Left ventricle myocardium inferior (tissue), 1 donor: ENCODE measurements around the gene ALPI. TPM values are rescaled to one million over a fixed set of nuclear protein-coding genes. Genes with fewer than 3 reads are reported as not detected.

Experiments
- DNase-seq: peaks from one replicate; pipeline ENCODE4 v3.0.0-alpha.2; 2020
- H3K27ac ChIP-seq: fragments of 200-600 bp; replicated peaks from 2 replicates; pipeline ENCODE4 v1.8.0; 2021
- H3K27me3 ChIP-seq: fragments of 200-600 bp; 2 replicates; pipeline ENCODE4 v1.8.0; 2021; ENCODE audit warnings: low read depth
- H3K36me3 ChIP-seq: fragments of 200-600 bp; 2 replicates; pipeline ENCODE4 v1.8.0; 2021
- H3K4me1 ChIP-seq: fragments of 200-600 bp; 2 replicates; pipeline ENCODE4 v1.8.0; 2021
- H3K4me3 ChIP-seq: fragments of 200-600 bp; 2 replicates; pipeline ENCODE4 v1.8.0; 2021; ENCODE audit warnings: mild to moderate bottlenecking, moderate library complexity
- H3K9me3 ChIP-seq: fragments of 200-600 bp; replicated peaks from 2 replicates; pipeline ENCODE4 v1.8.0; 2021
- CTCF ChIP-seq: fragments of 200-600 bp; IDR thresholded peaks from 2 replicates; pipeline ENCODE4 v1.8.0; 2021; ENCODE audit warnings: antibody characterized with exemption, mild to moderate bottlenecking, borderline replicate concordance
- intact Hi-C: fragments of 100-400 bp; cut with micrococcal nuclease; formaldehyde crosslinking; loops from one replicate; pipeline ENCODE4 v1.11.0; 2022
- total RNA-seq: library from RNA; stranded (reverse); fragmentation: NEBNext Ultra II Directional; extraction: Animal tissue kit (Norgen Biotek cat#: 25700); gene quantifications from one replicate; pipeline ENCODE4 v1.2.1, GENCODE V29; 2021
- donor health status: DM: no; HTN: yes; CAD: no; lungs with severe emphysema.

The ALPI gene
- total RNA-seq, 1 donor from 2014 or later, result not detected

GRCh38 chr2:232497348-232497747, 41.4 kb downstream of the ALPI start:
- Histone ChIP-seq H3K36me3 (no peaks in the 10 kb centered on the region), H3K4me3 (no peak overlapping the region), H3K27me3 (peaks cover 21% of the 10 kb centered on the region), H3K27ac (no peak overlapping the region), H3K4me1 (peaks cover 11% of the 10 kb centered on the region), H3K9me3 (no peaks in the 10 kb centered on the region)
- intact Hi-C loops, result no loop called here
- TF ChIP-seq CTCF, result no peak
- no peak for DNase-seq

GRCh38 chr2:232498452-232498851, 42.5 kb downstream of the ALPI start:
- intact Hi-C loops, result no loop called here

GRCh38 chr2:232501331-232501771, 45.4 kb downstream of the ALPI start:
- Histone ChIP-seq H3K4me1 (peaks cover 23% of the 10 kb centered on the region), H3K9me3 (no peaks in the 10 kb centered on the region), H3K27ac (no peak overlapping the region), H3K27me3 (peaks cover 56% of the 10 kb centered on the region), H3K4me3 (no peak overlapping the region), H3K36me3 (no peaks in the 10 kb centered on the region)
- intact Hi-C loops, result no loop called here
- DNase-seq, result no peak
- no peak for TF ChIP-seq CTCF

More at GRCh38 chr2:232498452-232498851, 42.5 kb downstream of the ALPI start:
- H3K9me3 ChIP-seq, result no peaks in the 10 kb centered on the region
- peaks cover 30% of the 10 kb centered on the region for H3K27me3 ChIP-seq
- peaks cover 19% of the 10 kb centered on the region for H3K4me1 ChIP-seq
- H3K27ac ChIP-seq, result no peak overlapping the region
- DNase-seq, result no peak
- TF ChIP-seq CTCF, result no peak
- no peaks in the 10 kb centered on the region for H3K36me3 ChIP-seq
- H3K4me3 ChIP-seq, result no peak overlapping the region

GRCh38 chr2:232501794-232502390, 45.9 kb downstream of the ALPI start:
- no peak for DNase-seq
- no peak for TF ChIP-seq CTCF
- Histone ChIP-seq H3K4me3 (no peak overlapping the region), H3K27me3 (peaks cover 56% of the 10 kb centered on the region), H3K27ac (no peak overlapping the region), H3K36me3 (no peaks in the 10 kb centered on the region), H3K4me1 (peaks cover 23% of the 10 kb centered on the region), H3K9me3 (no peaks in the 10 kb centered on the region)
- intact Hi-C loops, result no loop called here

- intact Hi-C loops, result no loop called here
- peaks cover 56% of the 10 kb centered on the region for H3K27me3 ChIP-seq
- TF ChIP-seq CTCF, result no peak
Measured at GRCh38 chr2:232502511-232502910, 46.6 kb downstream of the ALPI start.

More at GRCh38 chr2:232502511-232502910, 46.6 kb downstream of the ALPI start:
- Histone ChIP-seq H3K4me3 (no peak overlapping the region), H3K9me3 (no peaks in the 10 kb centered on the region), H3K4me1 (peaks cover 23% of the 10 kb centered on the region), H3K27ac (no peak overlapping the region), H3K36me3 (no peaks in the 10 kb centered on the region)
- DNase-seq, result no peak
